ENCODE measurements around the gene SRXN1. TPM values are rescaled to one million over a fixed set of nuclear protein-coding genes. Genes with fewer than 3 reads are reported as not detected.

SRXN1 gene
- total RNA-seq, 1 donor from 2014 or later, result 55.3 TPM

- Histone ChIP-seq H3K27ac (replicated peaks) (no peak overlapping the region), H3K36me3 (no peaks in the 10 kb centered on the region), H3K4me1 (no peaks in the 10 kb centered on the region), H3K27me3 (ENCODE audit: low read depth) (no peaks in the 10 kb centered on the region), H3K9me3 (replicated peaks) (no peaks in the 10 kb centered on the region), H3K4me3 (no peak overlapping the region)
- no peak for DNase-seq
- TF ChIP-seq CTCF (IDR thresholded peaks at IDR 0.05; ENCODE audit: borderline replicate concordance), result no peak
- intact Hi-C loops (cut with micrococcal nuclease), result no loop called here
These were observed 17.7 kb downstream of the SRXN1 start for GRCh38 chr20:635028-635892.

GRCh38 chr20:634148-634925 lies 18.7 kb downstream of the SRXN1 start:
- no peak for TF ChIP-seq CTCF (IDR thresholded peaks at IDR 0.05; ENCODE audit: borderline replicate concordance)
- intact Hi-C loops (cut with micrococcal nuclease), result no loop called here
- H3K4me1 ChIP-seq, result no peaks in the 10 kb centered on the region
- no peak overlapping the region for H3K27ac ChIP-seq (replicated peaks)
- H3K27me3 ChIP-seq (ENCODE audit: low read depth), result no peaks in the 10 kb centered on the region
- no peaks in the 10 kb centered on the region for H3K9me3 ChIP-seq (replicated peaks)
- H3K36me3 ChIP-seq, result no peaks in the 10 kb centered on the region
- no peak for DNase-seq
- H3K4me3 ChIP-seq, result no peak overlapping the region

- no peaks in the 10 kb centered on the region for H3K36me3 ChIP-seq
- intact Hi-C loops (cut with micrococcal nuclease), result no loop called here
- no peaks in the 10 kb centered on the region for H3K9me3 ChIP-seq (replicated peaks)
- TF ChIP-seq CTCF (IDR thresholded peaks at IDR 0.05; ENCODE audit: borderline replicate concordance), result no peak
- no peaks in the 10 kb centered on the region for H3K27me3 ChIP-seq (ENCODE audit: low read depth)
- no peak overlapping the region for H3K4me3 ChIP-seq
- no peak overlapping the region for H3K27ac ChIP-seq (replicated peaks)
- H3K4me1 ChIP-seq, result no peaks in the 10 kb centered on the region
- DNase-seq, result no peak
These were observed 21.9 kb downstream of the SRXN1 start for GRCh38 chr20:631101-631500.

- Histone ChIP-seq H3K36me3 (no peaks in the 10 kb centered on the region), H3K27me3 (ENCODE audit: low read depth) (no peaks in the 10 kb centered on the region), H3K27ac (replicated peaks) (no peak overlapping the region), H3K4me1 (no peaks in the 10 kb centered on the region), H3K9me3 (replicated peaks) (peaks cover 10% of the 10 kb centered on the region), H3K4me3 (no peak overlapping the region)
- intact Hi-C loops (cut with micrococcal nuclease), result no loop called here
- DNase-seq, result no peak
- no peak for TF ChIP-seq CTCF (IDR thresholded peaks at IDR 0.05; ENCODE audit: borderline replicate concordance)
These were observed 26.4 kb downstream of the SRXN1 start for GRCh38 chr20:626579-626978.

- intact Hi-C loops (cut with micrococcal nuclease), result no loop called here
These were observed 27.6 kb downstream of the SRXN1 start for GRCh38 chr20:625360-625932.

More at GRCh38 chr20:625360-625932, 27.6 kb downstream of the SRXN1 start:
- no peak for DNase-seq
- Histone ChIP-seq H3K4me1 (peaks cover 9% of the 10 kb centered on the region), H3K36me3 (no peaks in the 10 kb centered on the region), H3K4me3 (no peak overlapping the region), H3K27ac (replicated peaks) (peak overlapping the region; percentile 27), H3K9me3 (replicated peaks) (peaks cover 10% of the 10 kb centered on the region), H3K27me3 (ENCODE audit: low read depth) (no peaks in the 10 kb centered on the region)
- TF ChIP-seq CTCF (IDR thresholded peaks at IDR 0.05; ENCODE audit: borderline replicate concordance), result no peak
